GM13977 (cell line): ENCODE measurements around the gene EFEMP2.

Experiments
- DNase-seq: peaks from one replicate; pipeline ENCODE4 v3.0.0; 2012; ENCODE audit warnings: low spot score
- in situ Hi-C: fragments of 300-500 bp; cut with MboI; formaldehyde crosslinking; loops from one replicate; pipeline ENCODE4 v1.12.0; 2022; ENCODE audit warnings: low sequenced_read_pairs, low pct_unique_long_range_greater_than_20kb, mixed read lengths, inconsistent platforms; ENCODE audit not compliant: unreplicated experiment
- TF ChIP-seq, protein P1 (sequence below): IDR thresholded peaks from 2 replicates; pipeline ENCODE4 v1.5.1; 2012; ENCODE audit warnings: mild to moderate bottlenecking, control low read depth; ENCODE audit not compliant: insufficient read depth; ENCODE audit errors: extremely low read depth, missing control alignments

Gene EFEMP2

DNA sequence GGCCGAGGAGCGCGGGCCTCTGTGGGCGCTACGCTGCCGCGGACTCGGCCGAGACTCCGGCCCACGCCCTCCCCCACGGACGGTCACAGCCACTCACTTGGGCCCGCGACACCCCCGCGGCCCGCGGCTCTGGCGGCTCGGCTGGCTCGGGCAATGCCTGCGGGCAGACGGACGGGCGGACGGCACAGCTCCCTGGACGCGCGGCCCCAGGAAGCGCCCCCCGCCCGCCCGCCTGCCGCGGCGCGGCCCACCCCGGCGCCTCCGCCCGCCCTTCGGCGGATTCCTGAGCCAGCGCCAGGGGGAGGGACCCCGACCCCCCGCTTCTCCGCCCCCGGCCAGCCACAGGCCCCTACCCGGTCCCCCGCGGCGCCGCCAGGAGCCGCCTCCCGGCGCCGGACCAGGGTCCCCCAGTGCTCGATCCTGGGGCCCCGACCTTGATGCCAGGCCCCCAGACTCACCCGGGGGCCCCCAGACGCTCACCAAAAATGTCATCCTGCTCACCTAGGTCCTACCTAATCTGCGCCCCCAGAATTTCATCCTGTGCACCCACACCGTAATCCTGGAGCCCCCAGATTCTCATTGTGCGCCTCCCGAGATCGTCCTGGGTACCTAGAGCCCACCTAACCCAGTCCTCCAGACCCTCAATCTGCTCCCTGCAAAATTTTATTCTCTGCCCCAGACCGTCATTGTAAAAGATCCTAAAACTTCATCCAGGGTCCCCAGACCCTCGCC, at the start of gene EFEMP2:
TSS of gene EFEMP2 (minus strand) at position 215 of the 732 bp plus-strand sequence. CDS start 446 bp downstream, outside the sequence.
- no peak for DNase-seq
- in situ Hi-C loops: no loop called here
- TF ChIP-seq, protein P1, sequence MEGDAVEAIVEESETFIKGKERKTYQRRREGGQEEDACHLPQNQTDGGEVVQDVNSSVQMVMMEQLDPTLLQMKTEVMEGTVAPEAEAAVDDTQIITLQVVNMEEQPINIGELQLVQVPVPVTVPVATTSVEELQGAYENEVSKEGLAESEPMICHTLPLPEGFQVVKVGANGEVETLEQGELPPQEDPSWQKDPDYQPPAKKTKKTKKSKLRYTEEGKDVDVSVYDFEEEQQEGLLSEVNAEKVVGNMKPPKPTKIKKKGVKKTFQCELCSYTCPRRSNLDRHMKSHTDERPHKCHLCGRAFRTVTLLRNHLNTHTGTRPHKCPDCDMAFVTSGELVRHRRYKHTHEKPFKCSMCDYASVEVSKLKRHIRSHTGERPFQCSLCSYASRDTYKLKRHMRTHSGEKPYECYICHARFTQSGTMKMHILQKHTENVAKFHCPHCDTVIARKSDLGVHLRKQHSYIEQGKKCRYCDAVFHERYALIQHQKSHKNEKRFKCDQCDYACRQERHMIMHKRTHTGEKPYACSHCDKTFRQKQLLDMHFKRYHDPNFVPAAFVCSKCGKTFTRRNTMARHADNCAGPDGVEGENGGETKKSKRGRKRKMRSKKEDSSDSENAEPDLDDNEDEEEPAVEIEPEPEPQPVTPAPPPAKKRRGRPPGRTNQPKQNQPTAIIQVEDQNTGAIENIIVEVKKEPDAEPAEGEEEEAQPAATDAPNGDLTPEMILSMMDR: no peak

DNA sequence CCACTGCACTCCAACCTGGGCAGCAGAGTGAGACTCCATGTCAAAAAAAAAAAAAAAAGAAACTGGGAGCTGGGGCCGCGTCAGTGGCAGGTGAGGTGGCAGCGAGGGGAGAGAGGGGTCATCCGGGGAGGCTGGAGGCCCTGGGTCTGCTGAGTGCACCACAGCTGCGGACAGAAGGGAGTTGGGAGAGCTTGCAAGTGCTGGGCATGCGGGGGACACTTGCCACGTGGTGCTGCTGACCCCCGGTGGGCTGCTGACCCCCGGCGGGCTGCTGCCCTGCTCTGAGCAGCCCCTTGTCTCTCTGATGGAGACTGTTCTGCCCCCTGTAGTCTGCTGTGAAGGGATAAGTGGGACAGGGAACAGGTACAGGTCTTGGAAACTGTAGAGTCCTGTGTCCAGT, 49.3 kb upstream of the EFEMP2 start:
- TF ChIP-seq, protein P1: no peak
- DNase-seq: no peak
- in situ Hi-C loops: no loop called here

DNA sequence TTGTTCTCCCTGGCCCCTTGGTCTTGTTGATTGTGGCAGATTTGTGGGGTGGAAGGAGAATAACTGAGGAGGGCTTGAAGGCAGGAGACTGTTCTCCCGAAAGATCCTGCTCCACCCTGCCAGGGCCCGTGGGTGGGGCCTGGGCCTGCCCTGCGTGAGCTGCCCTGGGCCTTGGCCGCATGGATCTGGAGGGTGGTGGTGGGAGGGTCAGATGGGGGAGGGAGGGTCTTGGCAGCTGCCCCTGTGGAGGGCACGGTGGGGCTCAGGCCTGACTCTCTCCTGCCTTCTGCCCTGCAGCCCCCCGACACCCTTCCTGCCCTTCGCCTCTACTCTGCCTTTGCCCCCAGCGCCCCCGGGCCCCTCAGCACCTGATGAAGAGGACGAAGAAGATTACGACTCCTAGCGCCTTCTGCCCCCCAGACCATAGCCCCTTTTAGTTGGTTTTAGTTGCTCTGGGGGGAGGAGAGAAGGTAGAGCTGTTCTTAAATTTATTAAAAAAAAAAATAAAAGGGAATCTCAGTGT, 48.5 kb upstream of the EFEMP2 start:
- DNase-seq: no peak
- TF ChIP-seq, protein P1: no peak
- in situ Hi-C loops: no loop called here

DNA sequence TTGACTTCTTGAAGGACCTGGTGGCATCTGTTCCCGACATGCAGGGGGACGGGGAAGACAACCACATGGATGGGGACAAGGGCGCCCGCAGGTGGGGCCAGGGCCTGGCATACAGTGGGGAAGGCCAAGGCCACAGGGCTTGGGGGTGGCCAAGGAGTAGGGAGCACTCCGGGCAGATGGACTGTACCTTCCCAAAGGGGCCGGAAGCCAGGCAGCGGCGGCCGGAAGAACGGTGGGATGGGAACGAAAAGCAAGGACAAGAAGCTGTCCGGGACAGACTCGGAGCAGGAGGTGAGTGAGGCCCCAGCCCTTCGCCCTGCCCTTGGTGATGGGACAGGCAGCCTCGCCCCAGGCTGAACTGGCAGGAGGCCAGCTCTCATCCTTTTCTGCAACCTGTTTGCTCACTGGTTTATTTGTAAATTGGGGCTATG, 47.8 kb upstream of the EFEMP2 start:
- in situ Hi-C loops: no loop called here
- no peak for DNase-seq
- TF ChIP-seq, protein P1: no peak

DNA sequence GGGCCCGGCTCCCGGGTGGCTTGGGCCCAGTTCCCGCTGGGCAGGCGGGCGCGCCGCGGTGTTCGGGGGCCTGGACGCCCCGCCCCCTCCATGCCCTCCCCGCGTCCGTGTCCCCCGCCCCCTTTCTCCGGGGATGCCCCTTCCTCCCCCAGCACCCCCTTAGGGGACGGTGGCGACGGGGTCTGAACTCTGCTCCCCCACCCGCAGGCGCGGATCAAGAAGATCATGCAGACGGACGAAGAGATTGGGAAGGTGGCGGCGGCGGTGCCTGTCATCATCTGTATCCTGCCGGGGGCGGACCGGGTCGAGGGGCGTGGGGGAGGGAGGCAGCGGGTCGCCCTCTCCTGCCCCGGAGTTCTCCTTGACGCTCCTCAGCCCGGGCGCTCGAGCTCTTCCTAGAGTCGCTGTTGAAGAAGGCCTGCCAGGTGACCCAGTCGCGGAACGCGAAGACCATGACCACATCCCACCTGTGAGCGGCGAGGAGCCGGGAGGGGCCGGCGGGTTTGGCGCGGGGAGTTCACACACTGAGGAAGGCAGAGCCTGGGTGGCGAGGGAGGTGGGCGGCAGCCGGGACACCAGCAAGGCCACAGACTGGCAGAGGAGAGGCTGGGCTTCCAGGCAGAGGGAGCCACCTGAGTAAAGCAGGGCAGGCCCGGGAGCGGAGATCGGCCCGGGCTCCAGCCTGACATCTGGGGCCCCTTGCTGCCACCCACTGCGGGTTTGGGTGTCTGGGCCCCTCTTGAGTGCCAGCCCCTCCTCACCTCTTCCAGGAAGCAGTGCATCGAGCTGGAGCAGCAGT, 47.2 kb upstream of the EFEMP2 start:
- TF ChIP-seq, protein P1: no peak
- DNase-seq: no peak
- in situ Hi-C loops: no loop called here

DNA sequence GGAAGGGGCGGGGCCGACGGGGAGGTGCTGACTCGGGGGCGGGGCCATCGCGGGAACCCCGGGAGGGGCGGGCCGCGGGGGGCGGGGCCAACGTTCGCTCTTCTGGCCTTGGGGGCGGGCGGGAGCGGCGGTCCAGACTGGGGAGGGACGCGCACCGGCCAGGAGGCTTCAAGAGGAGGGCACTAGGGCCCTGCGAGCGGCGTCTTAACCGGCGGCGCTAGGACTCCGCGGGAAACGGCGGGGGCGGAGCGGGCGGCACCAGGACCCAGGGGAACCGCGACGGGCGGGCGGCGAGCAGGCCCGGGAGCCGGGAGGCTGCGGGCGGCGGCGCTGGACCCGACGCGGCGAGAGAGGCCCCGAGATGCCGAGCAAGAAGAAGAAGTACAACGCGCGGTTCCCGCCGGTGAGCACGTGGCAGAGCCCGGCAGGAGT, 46.6 kb upstream of the EFEMP2 start, which contains the start of gene DRAP1:
TSS of gene DRAP1 (plus strand) at position 286 of the 432 bp plus-strand sequence. CDS start at position 362, 76 bp downstream.
- DNase-seq: peak; percentile 100
- TF ChIP-seq, protein P1: no peak
- in situ Hi-C loops: no loop called here
